Measurements from ENCODE around the gene RNF138.

- no peak for TF ChIP-seq CTCF (IDR thresholded peaks at IDR 0.05; ENCODE audit: insufficient read depth, low read length, poor library complexity, severe bottlenecking)
- TF ChIP-seq EZH2phosphoT487 (conservative IDR thresholded peaks at IDR 0.05; ENCODE audit: low read length): no peak
Measured at GRCh38 chr18:32138332-32138982, 46.8 kb downstream of the RNF138 start.

Measured in SU-DHL-6 (cell line).